Stomach (tissue), 4 donors: Measurements from ENCODE around the gene MRPL40.

Experiments used
- POLR2AphosphoS5 ChIP-seq, 3 donors: sonication (generic); formaldehyde crosslinking; IDR thresholded peaks; one replicate each; pipeline ENCODE4 v1.6.1; 2016; ENCODE audit warnings: antibody characterized with exemption in 3 of 3
- TF ChIP-seq, protein P1 (sequence below), 7 experiments: fragments of 450-650 bp in 4 of 7; fragments of 200-600 bp in 3 of 7; sonication (generic) in 3 of 7; IDR thresholded peaks; one replicate each; pipeline ENCODE4 v1.5.1; 2016 to 2019; ENCODE audit warnings: antibody characterized with exemption in 7 of 7, control low read depth in 2 of 7, mild to moderate bottlenecking in 1 of 7

DNA sequence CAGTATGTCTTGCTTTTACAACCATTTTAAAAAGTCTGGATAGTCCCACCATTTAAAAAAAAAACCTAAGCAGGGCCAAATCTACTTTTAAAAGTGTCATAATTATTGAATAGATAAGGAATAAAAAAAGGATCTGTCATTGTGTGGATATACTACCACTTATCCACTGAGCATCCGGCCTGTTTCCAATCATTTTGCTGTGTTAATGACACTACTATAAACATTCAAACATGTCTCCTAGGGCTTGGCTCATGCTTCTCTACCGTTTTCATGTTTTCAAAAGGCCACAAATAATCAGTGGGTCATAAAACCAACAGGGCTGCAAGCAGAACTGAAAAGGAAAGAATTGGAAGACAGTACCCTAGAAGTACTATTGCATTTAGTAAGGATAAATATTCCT lies 27.7 kb downstream of the MRPL40 start:
- TF ChIP-seq, protein P1, sequence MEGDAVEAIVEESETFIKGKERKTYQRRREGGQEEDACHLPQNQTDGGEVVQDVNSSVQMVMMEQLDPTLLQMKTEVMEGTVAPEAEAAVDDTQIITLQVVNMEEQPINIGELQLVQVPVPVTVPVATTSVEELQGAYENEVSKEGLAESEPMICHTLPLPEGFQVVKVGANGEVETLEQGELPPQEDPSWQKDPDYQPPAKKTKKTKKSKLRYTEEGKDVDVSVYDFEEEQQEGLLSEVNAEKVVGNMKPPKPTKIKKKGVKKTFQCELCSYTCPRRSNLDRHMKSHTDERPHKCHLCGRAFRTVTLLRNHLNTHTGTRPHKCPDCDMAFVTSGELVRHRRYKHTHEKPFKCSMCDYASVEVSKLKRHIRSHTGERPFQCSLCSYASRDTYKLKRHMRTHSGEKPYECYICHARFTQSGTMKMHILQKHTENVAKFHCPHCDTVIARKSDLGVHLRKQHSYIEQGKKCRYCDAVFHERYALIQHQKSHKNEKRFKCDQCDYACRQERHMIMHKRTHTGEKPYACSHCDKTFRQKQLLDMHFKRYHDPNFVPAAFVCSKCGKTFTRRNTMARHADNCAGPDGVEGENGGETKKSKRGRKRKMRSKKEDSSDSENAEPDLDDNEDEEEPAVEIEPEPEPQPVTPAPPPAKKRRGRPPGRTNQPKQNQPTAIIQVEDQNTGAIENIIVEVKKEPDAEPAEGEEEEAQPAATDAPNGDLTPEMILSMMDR (IDR thresholded peaks at IDR 0.05), result no peak
- no peak for TF ChIP-seq POLR2AphosphoS5 (IDR thresholded peaks at IDR 0.05)
